Measurements from ENCODE around the gene FAHD2A. TPM values are rescaled to one million over a fixed set of nuclear protein-coding genes. Genes with fewer than 3 reads are reported as not detected.

Gene FAHD2A
- total and polyA plus RNA-seq, 2 experiments from 2014 or later, result 27.6 to 51.0 TPM

DNA sequence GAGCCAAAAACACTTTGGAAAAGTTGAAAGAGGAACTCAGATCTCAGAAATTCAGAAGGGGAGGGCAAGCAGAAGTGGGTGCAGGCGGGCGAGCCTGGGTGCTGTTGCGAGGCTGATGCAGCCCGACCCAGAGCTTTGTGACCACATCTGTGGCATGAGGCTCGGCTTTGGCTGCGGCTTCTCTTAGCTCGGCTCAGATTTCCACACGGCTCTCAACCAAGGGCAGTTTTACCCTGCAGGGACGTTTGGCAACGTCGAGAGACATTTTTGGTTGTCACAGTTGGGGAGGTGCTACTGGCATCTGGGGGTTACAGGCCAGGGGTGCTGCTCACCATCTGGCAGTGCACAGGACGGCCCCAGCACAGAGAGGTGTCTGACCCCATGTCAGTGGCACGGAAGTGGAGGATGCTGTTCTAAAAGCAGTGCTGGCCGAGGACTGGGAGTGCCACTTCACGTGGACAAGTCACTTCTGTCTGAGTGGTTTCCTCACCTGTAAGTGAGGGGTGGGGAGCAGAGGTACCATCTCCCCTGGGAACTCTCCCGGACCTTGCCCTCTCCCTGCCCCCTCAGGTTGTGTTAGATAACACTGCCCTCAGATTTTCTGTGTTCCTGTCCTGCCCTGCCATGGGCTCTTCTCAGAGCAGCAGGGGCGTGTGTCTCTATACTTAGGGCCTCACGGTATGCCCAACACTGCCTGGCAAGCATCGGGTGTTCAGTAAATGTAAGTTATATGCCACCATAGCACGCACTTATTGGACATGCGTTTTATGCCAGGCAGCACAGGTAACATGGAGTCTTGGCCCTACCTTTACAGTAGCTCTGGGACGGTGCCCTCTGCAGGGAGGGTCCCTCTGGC lies 48.7 kb upstream of the FAHD2A start (continued):
- TF ChIP-seq, protein P1, sequence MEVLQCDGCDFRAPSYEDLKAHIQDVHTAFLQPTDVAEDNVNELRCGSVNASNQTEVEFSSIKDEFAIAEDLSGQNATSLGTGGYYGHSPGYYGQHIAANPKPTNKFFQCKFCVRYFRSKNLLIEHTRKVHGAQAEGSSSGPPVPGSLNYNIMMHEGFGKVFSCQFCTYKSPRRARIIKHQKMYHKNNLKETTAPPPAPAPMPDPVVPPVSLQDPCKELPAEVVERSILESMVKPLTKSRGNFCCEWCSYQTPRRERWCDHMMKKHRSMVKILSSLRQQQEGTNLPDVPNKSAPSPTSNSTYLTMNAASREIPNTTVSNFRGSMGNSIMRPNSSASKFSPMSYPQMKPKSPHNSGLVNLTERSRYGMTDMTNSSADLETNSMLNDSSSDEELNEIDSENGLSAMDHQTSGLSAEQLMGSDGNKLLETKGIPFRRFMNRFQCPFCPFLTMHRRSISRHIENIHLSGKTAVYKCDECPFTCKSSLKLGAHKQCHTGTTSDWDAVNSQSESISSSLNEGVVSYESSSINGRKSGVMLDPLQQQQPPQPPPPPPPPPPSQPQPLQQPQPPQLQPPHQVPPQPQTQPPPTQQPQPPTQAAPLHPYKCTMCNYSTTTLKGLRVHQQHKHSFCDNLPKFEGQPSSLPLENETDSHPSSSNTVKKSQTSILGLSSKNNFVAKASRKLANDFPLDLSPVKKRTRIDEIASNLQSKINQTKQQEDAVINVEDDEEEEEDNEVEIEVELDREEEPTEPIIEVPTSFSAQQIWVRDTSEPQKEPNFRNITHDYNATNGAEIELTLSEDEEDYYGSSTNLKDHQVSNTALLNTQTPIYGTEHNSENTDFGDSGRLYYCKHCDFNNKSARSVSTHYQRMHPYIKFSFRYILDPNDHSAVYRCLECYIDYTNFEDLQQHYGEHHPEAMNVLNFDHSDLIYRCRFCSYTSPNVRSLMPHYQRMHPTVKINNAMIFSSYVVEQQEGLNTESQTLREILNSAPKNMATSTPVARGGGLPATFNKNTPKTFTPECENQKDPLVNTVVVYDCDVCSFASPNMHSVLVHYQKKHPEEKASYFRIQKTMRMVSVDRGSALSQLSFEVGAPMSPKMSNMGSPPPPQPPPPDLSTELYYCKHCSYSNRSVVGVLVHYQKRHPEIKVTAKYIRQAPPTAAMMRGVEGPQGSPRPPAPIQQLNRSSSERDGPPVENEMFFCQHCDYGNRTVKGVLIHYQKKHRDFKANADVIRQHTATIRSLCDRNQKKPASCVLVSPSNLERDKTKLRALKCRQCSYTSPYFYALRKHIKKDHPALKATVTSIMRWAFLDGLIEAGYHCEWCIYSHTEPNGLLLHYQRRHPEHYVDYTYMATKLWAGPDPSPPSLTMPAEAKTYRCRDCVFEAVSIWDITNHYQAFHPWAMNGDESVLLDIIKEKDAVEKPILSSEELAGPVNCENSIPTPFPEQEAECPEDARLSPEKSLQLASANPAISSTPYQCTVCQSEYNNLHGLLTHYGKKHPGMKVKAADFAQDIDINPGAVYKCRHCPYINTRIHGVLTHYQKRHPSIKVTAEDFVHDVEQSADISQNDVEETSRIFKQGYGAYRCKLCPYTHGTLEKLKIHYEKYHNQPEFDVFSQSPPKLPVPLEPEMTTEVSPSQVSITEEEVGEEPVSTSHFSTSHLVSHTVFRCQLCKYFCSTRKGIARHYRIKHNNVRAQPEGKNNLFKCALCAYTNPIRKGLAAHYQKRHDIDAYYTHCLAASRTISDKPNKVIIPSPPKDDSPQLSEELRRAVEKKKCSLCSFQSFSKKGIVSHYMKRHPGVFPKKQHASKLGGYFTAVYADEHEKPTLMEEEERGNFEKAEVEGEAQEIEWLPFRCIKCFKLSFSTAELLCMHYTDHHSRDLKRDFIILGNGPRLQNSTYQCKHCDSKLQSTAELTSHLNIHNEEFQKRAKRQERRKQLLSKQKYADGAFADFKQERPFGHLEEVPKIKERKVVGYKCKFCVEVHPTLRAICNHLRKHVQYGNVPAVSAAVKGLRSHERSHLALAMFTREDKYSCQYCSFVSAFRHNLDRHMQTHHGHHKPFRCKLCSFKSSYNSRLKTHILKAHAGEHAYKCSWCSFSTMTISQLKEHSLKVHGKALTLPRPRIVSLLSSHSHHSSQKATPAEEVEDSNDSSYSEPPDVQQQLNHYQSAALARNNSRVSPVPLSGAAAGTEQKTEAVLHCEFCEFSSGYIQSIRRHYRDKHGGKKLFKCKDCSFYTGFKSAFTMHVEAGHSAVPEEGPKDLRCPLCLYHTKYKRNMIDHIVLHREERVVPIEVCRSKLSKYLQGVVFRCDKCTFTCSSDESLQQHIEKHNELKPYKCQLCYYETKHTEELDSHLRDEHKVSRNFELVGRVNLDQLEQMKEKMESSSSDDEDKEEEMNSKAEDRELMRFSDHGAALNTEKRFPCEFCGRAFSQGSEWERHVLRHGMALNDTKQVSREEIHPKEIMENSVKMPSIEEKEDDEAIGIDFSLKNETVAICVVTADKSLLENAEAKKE (CRISPR knock-in tag; IDR thresholded peaks at IDR 0.05), result no peak
- no peak for TF ChIP-seq CREB1 (CRISPR knock-in tag; IDR thresholded peaks at IDR 0.05; ENCODE audit: low read depth)
- TF ChIP-seq, protein P2, sequence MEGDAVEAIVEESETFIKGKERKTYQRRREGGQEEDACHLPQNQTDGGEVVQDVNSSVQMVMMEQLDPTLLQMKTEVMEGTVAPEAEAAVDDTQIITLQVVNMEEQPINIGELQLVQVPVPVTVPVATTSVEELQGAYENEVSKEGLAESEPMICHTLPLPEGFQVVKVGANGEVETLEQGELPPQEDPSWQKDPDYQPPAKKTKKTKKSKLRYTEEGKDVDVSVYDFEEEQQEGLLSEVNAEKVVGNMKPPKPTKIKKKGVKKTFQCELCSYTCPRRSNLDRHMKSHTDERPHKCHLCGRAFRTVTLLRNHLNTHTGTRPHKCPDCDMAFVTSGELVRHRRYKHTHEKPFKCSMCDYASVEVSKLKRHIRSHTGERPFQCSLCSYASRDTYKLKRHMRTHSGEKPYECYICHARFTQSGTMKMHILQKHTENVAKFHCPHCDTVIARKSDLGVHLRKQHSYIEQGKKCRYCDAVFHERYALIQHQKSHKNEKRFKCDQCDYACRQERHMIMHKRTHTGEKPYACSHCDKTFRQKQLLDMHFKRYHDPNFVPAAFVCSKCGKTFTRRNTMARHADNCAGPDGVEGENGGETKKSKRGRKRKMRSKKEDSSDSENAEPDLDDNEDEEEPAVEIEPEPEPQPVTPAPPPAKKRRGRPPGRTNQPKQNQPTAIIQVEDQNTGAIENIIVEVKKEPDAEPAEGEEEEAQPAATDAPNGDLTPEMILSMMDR (conservative IDR thresholded peaks at IDR 0.05; ENCODE audit: low read depth in 2 of 2), result no peak
- TF ChIP-seq ZNF114 (CRISPR knock-in tag; IDR thresholded peaks at IDR 0.05), result no peak
- no peak for TF ChIP-seq STAT1 (IDR thresholded peaks at IDR 0.05; ENCODE audit: unreplicated experiment)
- TF ChIP-seq POLR2AphosphoS5 (IDR thresholded peaks at IDR 0.05; ENCODE audit: low read depth), result no peak
- TF ChIP-seq JUNB (IDR thresholded peaks at IDR 0.05; ENCODE audit: unreplicated experiment), result no peak

Data from GM23338 (cell line).